Nephron progenitor cell (in vitro differentiated cells): ENCODE measurements around the gene FGFBP1.

Experiments
- DNase-seq: peaks from one replicate; pipeline ENCODE4 v3.0.0; 2021
- H3K27ac Mint-ChIP-seq: 2 replicates; pipeline ENCODE4 v1.8.0; 2021; ENCODE audit warnings: mild to moderate bottlenecking, moderate library complexity, mixed read lengths
- H3K27me3 Mint-ChIP-seq: 2 replicates; pipeline ENCODE4 v1.8.0; 2021; ENCODE audit warnings: mild to moderate bottlenecking, low read depth, mixed read lengths; ENCODE audit not compliant: poor library complexity
- H3K36me3 Mint-ChIP-seq: 2 replicates; pipeline ENCODE4 v1.8.0; 2021; ENCODE audit warnings: low read depth, mixed read lengths
- H3K4me1 Mint-ChIP-seq: 2 replicates; pipeline ENCODE4 v1.8.0; 2021; ENCODE audit warnings: mixed read lengths
- H3K4me3 Mint-ChIP-seq: 2 replicates; pipeline ENCODE4 v1.8.0; 2021; ENCODE audit warnings: mild to moderate bottlenecking, moderate library complexity, mixed read lengths
- H3K9me3 Mint-ChIP-seq: 2 replicates; pipeline ENCODE4 v1.8.0; 2021; ENCODE audit warnings: mild to moderate bottlenecking, moderate library complexity, mixed read lengths
- TF ChIP-seq, protein P1 (sequence below): fragments of 200-600 bp; sonication (generic); IDR thresholded peaks from 2 replicates; pipeline ENCODE4 v1.5.0; 2021; ENCODE audit warnings: antibody characterized with exemption

Gene FGFBP1

DNA sequence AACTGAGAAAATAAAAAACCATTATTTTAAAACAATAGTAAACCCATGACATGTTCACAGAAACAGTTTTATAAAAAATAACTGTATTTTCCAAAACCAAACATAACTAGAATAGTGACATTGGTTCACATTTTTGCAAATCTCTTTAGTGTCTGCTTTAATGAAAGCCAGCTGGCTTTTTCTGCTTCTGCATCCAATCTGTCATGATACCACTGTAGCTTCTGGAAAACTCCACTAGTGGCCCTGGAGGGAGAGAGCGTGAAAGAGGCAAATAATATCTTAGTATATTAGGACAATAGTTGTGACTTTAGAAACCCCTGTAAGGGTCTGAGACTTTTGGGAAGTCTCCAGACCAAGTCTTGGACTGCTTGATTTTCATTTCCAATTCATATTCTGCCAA, 31.1 kb downstream of the FGFBP1 start:
- TF ChIP-seq, protein P1, sequence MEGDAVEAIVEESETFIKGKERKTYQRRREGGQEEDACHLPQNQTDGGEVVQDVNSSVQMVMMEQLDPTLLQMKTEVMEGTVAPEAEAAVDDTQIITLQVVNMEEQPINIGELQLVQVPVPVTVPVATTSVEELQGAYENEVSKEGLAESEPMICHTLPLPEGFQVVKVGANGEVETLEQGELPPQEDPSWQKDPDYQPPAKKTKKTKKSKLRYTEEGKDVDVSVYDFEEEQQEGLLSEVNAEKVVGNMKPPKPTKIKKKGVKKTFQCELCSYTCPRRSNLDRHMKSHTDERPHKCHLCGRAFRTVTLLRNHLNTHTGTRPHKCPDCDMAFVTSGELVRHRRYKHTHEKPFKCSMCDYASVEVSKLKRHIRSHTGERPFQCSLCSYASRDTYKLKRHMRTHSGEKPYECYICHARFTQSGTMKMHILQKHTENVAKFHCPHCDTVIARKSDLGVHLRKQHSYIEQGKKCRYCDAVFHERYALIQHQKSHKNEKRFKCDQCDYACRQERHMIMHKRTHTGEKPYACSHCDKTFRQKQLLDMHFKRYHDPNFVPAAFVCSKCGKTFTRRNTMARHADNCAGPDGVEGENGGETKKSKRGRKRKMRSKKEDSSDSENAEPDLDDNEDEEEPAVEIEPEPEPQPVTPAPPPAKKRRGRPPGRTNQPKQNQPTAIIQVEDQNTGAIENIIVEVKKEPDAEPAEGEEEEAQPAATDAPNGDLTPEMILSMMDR = no peak
- Mint-ChIP-seq H3K36me3 (no peaks in the 10 kb centered on the region), H3K9me3 (peaks cover 8% of the 10 kb centered on the region), H3K27ac (no peak overlapping the region), H3K4me1 (peaks cover 6% of the 10 kb centered on the region), H3K4me3 (no peak overlapping the region), H3K27me3 (peaks cover 25% of the 10 kb centered on the region)
- DNase-seq = no peak

DNA sequence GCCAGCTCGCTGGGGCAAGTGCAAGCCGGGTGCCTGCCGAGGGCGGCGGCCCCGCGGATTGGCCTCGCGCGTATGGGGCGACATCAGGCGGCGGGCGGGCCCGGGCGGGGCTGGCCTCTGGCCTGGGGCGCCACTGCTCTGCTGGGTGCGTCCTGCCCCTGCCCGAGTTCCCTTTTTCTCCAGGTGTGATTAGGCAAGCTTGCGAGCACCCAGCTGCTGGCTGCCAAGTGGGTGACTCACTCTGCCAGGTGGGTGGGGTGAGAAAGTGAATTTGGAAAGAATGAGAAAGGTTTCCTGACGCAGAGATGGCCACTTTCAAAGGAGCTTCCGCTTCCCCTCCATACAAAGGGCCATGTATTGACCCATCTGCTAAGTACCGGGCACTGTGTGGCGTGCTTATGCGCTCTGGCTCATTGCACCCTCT, 32.5 kb downstream of the FGFBP1 start:
- Mint-ChIP-seq H3K36me3 (no peaks in the 10 kb centered on the region), H3K27ac (no peak overlapping the region), H3K4me3 (no peak overlapping the region), H3K27me3 (peaks cover 31% of the 10 kb centered on the region), H3K4me1 (no peaks in the 10 kb centered on the region), H3K9me3 (peaks cover 8% of the 10 kb centered on the region)
- TF ChIP-seq, protein P1 = no peak
- no peak for DNase-seq

DNA sequence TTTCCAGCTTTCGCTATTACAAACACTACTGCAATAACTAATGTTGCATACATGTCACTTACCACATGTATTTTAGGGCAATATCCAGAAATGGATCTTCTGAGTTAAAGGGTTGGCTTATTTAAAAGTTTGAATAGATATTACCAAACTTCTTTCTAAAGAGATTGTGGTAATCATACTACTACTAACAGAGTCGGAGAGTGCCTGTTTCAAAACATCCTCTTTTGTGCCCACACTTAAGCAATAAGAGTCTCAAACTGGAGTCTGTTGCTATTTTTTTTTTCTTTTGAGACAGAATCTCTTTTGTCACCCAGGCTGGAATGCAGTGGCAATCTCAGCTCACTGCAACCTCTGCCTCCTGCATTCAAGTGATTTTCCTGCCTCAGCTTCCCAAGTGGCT, 35.8 kb downstream of the FGFBP1 start:
- peaks cover 20% of the 10 kb centered on the region for H3K27me3 Mint-ChIP-seq
- H3K4me3 Mint-ChIP-seq = no peak overlapping the region
- peaks cover 8% of the 10 kb centered on the region for H3K9me3 Mint-ChIP-seq
- H3K27ac Mint-ChIP-seq = no peak overlapping the region
- H3K36me3 Mint-ChIP-seq = no peaks in the 10 kb centered on the region
- DNase-seq = no peak
- TF ChIP-seq, protein P1 = no peak
- no peaks in the 10 kb centered on the region for H3K4me1 Mint-ChIP-seq

DNA sequence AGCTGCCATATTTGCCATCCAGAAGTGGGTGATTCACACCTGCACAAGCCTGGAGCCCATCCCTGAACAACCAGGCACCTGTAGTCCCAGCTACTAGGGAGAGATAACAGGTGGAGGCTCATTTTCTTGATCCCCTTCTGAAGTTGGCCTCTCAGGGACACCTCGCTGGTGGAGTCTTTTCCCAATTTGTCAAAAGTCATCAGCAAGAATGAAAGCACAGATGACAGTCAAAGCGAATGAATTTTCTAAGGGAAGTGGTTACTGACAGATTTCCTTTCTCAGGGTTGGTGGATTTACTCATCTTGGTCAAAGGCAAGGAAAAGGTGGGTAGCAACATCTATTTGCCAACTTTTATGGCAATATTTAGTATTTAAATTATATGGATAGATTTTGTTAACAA, 36.5 kb downstream of the FGFBP1 start:
- H3K9me3 Mint-ChIP-seq = peaks cover 8% of the 10 kb centered on the region
- no peaks in the 10 kb centered on the region for H3K4me1 Mint-ChIP-seq
- no peak overlapping the region for H3K27ac Mint-ChIP-seq
- no peak overlapping the region for H3K4me3 Mint-ChIP-seq
- TF ChIP-seq, protein P1 = no peak
- no peak for DNase-seq
- H3K27me3 Mint-ChIP-seq = peaks cover 20% of the 10 kb centered on the region
- no peaks in the 10 kb centered on the region for H3K36me3 Mint-ChIP-seq

DNA sequence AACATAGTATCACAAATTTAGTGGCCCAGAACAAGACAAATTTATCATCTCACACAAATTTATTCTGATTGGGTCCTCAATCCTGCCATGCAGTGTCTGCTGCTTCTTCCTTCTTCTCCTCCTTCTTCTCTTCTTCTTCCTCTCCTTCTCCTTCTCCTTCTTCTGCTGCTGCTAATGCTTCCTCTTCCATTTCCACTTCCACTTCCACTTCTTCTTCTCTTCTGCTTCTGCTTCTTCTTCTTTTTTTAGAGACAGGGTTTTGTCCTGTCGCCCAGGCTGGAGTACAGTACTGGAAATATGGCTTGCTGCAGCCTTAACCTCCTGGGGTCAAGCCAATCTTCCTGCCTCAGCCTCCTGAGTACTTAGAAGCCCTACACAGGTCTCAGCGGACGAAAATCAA, 37.5 kb downstream of the FGFBP1 start:
- Mint-ChIP-seq H3K27me3 (peaks cover 16% of the 10 kb centered on the region), H3K9me3 (peaks cover 8% of the 10 kb centered on the region), H3K36me3 (no peaks in the 10 kb centered on the region), H3K27ac (no peak overlapping the region), H3K4me3 (no peak overlapping the region), H3K4me1 (no peaks in the 10 kb centered on the region)
- no peak for DNase-seq
- TF ChIP-seq, protein P1 = no peak

DNA sequence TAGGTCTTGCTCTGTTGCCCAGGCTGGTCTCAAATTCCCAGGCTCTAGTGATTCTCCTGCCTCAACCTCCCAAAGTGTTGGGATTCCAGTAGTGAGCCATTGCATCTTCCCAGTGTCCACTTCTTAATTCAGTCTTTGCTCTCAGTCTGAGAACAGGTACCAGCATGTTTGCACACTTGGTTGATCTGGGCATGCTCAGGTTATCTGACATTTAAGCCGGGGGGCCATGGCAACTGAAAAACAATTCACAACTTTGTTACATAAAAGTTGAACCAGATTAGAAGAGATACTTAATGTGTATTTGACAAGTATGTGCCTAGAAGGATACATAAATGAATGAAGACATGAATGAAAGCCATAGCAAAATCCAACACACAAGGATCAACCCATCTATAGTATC, 39.0 kb downstream of the FGFBP1 start:
- H3K4me3 Mint-ChIP-seq = no peak overlapping the region
- H3K9me3 Mint-ChIP-seq = peaks cover 4% of the 10 kb centered on the region
- peaks cover 12% of the 10 kb centered on the region for H3K27me3 Mint-ChIP-seq
- TF ChIP-seq, protein P1 = no peak
- H3K27ac Mint-ChIP-seq = no peak overlapping the region
- no peaks in the 10 kb centered on the region for H3K4me1 Mint-ChIP-seq
- no peaks in the 10 kb centered on the region for H3K36me3 Mint-ChIP-seq
- no peak for DNase-seq
